Astrocyte of the spinal cord (primary cell): Measurements from ENCODE around the gene OR6C68.
"Not testable (repeated sequence)": the region's sequence is repeated elsewhere in the genome, so short reads cannot be mapped to it uniquely, and the experiment has no call there.

ENCODE experiments used
- DNase-seq: peaks from one replicate; pipeline ENCODE4 v3.0.0; 2011; ENCODE audit warnings: low read depth, low spot score
- H3K4me3 ChIP-seq: 2 replicates; pipeline ENCODE4 v1.5.1; 2011; ENCODE audit warnings: low read depth, mild to moderate bottlenecking, low read length, moderate library complexity
- in situ Hi-C: cut with HindIII; loops from 2 replicates; pipeline ENCODE4 v1.10.0; 2017; ENCODE audit warnings: low sequenced_read_pairs
- TF ChIP-seq, protein P1 (sequence below): IDR thresholded peaks from 2 replicates; pipeline ENCODE4 v1.5.1; 2012; ENCODE audit warnings: low read depth, mild to moderate bottlenecking, low read length, inconsistent platforms

OR6C68 gene

GRCh38 chr12:55492078-55492477 lies at the start of gene OR6C68:
Gene OR6C68, plus strand, starts transcription at chr12:55492378. Its CDS starts 0 bp downstream, at chr12:55492378.
- in situ Hi-C loops, result no loop called here
- TF ChIP-seq, protein P1, sequence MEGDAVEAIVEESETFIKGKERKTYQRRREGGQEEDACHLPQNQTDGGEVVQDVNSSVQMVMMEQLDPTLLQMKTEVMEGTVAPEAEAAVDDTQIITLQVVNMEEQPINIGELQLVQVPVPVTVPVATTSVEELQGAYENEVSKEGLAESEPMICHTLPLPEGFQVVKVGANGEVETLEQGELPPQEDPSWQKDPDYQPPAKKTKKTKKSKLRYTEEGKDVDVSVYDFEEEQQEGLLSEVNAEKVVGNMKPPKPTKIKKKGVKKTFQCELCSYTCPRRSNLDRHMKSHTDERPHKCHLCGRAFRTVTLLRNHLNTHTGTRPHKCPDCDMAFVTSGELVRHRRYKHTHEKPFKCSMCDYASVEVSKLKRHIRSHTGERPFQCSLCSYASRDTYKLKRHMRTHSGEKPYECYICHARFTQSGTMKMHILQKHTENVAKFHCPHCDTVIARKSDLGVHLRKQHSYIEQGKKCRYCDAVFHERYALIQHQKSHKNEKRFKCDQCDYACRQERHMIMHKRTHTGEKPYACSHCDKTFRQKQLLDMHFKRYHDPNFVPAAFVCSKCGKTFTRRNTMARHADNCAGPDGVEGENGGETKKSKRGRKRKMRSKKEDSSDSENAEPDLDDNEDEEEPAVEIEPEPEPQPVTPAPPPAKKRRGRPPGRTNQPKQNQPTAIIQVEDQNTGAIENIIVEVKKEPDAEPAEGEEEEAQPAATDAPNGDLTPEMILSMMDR, result no peak
- DNase-seq, result no peak
- no peak within 1 kb of the TSS for H3K4me3 ChIP-seq

DNA sequence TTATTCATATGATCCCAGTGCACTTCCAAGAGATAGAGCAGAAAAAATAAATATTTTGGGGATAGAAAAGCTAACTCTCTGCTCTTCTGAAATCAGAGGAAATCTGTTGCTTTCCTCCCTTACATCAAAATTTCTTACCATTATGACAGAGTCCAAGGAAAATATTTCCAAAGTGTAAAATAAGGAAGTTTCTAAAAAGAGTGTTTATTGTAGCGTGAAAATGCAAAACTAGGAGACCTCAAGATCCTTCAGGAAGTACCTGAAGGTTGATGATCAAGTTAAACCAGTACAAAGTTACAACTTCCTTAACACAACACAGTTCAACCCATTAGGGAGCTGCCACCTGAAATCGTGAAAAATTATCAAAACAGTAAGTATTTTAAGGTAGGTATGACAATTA lies 48.4 kb upstream of the OR6C68 start, which contains the start of gene OR6C2:
Gene OR6C2, plus strand, starts transcription at position 301 of the 400 bp plus-strand sequence. CDS start 8,138 bp downstream, outside the sequence.
- in situ Hi-C loops, result no loop called here
- DNase-seq, result no peak
- no peak within 1 kb of the TSS for H3K4me3 ChIP-seq
- TF ChIP-seq, protein P1, result no peak

DNA sequence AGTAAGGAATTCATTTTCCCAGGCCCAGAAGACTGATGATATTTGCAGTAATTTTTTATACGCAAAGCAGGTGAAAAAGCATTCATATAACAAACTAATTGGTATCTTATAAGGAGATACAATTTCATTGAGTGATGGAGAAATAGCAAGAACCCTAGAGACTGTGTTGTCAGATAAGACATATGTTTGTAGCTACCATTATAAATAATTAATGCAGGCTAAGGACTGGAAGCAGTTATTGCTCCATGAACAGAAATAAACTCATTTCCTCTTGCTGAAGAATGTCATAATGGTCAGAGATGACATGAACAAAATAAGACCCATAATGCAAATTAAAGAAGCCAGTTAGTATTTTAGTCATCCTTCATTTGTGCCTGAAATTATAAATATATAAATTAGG lies 46.8 kb upstream of the OR6C68 start:
- in situ Hi-C loops, result no loop called here
- TF ChIP-seq, protein P1, result no peak
- no peak for DNase-seq
- H3K4me3 ChIP-seq, result no peak overlapping the region

- no peak overlapping the region for H3K4me3 ChIP-seq
- no peak for DNase-seq
- TF ChIP-seq, protein P1, result no peak
- in situ Hi-C loops, result no loop called here
Measured at GRCh38 chr12:55446326-55446725, 45.9 kb upstream of the OR6C68 start.

DNA sequence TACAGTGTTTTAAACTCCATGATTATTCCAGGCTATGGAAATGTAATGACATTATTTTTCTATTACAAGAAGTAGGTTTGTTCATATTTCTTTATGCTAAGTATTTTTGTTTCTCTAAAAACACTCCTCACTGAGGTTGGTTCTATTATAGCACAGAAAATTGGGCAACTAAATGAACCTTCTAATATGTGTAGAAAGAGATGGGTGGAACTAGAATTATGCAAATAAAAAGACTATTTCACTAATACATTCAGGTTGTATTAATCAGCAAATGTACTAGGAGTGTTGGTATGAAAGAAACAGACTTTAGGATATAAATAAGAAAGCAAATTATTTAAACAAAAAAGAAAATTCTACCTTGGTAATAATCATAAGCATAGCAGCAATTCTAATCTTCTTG lies 43.4 kb upstream of the OR6C68 start:
- H3K4me3 ChIP-seq, result no peak overlapping the region
- DNase-seq, result no peak
- in situ Hi-C loops, result no loop called here
- TF ChIP-seq, protein P1, result no peak

- DNase-seq, in situ Hi-C loops, H3K4me3 ChIP-seq: not testable (repeated sequence)
Measured at GRCh38 chr12:55464926-55465325, 27.3 kb upstream of the OR6C68 start.

- H3K4me3 ChIP-seq, result no peak overlapping the region
- in situ Hi-C loops, result no loop called here
- TF ChIP-seq, protein P1, result no peak
Measured at GRCh38 chr12:55467836-55468235, 24.3 kb upstream of the OR6C68 start.

More at GRCh38 chr12:55467836-55468235, 24.3 kb upstream of the OR6C68 start:
- DNase-seq, result no peak
